CD4-positive, alpha-beta T cell treated with Interleukin-21 for 1 hour (primary cell): Measurements from ENCODE around the gene CTNND2.
"Not testable (repeated sequence)": the region's sequence is repeated elsewhere in the genome, so short reads cannot be mapped to it uniquely, and the experiment has no call there.

Source experiments
- DNase-seq: peaks from one replicate; pipeline ENCODE4 v3.0.0-alpha.2; 2020

Gene CTNND2

DNA sequence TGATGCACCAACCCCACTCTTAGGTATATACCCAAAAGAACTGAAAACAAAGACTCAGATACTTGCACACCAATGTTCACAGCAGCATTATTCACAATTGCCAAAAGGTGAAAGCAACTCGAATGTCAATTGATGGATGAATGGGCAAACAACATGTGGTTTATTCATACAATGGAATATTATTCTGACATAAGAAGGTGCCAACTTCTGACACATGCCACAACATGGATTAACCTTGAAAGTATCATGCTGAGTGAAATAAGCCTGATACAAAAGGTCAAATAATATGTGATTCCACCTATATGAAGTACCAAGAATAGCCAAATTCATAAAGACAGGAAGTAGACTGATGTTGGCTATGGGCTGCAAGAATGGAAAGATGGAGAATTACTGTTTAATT, 35.0 kb downstream of the CTNND2 start:
- no peak for DNase-seq

GRCh38 chr5:11863911-11864310, 40.3 kb downstream of the CTNND2 start:
- no peak for DNase-seq

- DNase-seq: no peak
Observed at GRCh38 chr5:11857391-11857790, 46.9 kb downstream of the CTNND2 start.

- DNase-seq: no peak
Observed at GRCh38 chr5:11854936-11855335, 49.3 kb downstream of the CTNND2 start.

- no peak for DNase-seq
Observed at GRCh38 chr5:11853796-11854195, 50.5 kb downstream of the CTNND2 start.

DNA sequence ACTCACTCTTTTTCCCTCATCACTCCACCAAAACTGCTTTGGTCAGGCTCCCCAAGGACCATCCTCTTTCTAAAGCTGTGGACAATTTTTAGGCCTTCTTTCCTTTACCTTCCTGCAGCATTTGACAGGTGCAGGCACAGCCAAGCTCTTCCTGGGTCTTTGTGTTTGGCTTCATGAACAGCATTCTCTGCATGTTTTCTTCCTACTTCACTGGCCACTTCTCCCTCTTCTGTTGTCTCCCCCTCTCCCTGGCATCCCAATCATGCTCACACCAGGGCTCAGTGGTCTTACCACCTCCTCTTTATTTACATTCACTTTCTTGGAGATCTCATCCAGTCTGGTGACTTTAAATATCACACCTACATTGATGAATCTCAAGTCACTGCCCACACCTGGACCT, 51.1 kb downstream of the CTNND2 start:
- DNase-seq: no peak

GRCh38 chr5:11852717-11853087, 51.5 kb downstream of the CTNND2 start:
- DNase-seq: no peak

GRCh38 chr5:11851965-11852716, 52.1 kb downstream of the CTNND2 start:
- DNase-seq: no peak

DNA sequence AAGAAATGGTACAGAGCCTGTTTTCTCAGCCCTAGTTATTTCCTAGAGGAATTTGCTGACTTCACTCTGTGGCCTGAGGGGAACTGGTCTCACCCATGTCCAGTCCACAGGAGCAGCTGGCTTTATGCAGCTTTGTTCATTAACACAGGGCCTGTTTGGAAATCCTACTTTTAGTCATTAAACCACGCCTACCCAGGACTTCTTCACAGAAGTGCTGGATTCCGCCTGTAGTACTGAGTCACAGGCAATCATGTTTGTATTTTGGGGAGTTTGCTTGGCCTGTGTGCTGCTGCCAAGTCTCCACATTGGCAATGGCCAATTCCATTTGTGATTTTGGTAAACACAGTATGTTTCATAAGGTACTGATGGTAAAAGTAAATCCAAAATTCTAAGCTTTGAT, 52.8 kb downstream of the CTNND2 start:
- no peak for DNase-seq

DNA sequence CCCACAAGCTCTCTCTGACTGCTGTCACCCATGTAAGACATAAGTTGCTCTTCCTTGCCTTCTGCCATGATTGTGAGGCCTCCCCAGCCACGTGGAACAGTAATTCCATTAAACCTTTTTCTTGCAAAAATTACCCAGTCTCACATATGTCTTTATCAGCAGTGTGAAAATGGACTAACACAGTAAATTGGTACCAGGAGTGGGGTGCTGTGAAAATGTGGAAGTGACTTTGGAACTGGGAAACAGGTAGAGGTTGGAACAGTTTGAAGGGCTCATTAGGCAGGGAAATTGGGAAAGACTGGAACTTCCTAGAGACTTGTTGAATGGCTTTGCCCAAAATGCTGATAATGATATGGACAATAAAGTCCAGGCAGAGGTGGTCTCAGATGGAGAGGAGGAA, 75.7 kb downstream of the CTNND2 start:
- DNase-seq: not testable (repeated sequence)

DNA sequence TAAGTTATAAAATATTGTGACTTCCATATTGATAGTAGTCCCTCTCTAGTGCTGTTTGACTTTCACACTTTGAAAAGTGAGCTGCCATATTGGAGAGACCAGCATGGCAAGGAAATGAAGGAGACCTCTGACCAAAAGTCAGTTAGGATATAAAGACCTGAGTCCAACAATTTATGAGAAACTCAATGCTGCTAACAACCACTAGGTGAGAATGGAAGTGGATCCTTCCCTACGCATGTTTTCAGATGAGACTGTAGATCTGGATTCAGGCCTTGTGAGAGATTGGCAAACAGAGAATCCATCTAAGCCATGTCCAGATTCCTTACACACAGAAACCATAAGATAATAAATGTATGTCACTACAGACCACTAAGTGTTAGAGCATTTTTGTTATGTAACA, 81.6 kb downstream of the CTNND2 start:
- DNase-seq: no peak

DNA sequence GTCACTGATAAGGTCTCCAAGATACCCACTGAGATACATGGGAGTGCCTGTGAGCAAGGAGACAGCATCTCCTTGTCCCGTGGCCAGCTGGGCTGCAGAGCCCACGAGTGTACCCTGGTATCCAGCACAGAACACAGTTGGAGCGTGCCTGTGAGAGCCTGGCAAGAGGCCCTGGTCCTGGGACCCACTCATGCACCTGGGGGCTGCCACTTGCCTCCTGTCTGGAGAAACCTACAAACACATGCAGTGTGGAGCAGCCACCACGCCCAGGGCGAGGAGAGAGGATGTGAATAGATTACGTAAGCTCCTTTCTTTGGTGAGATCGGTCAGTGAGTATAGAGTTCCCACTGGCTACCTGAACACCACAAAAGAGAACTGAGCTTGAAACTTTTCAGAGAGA, 88.3 kb downstream of the CTNND2 start:
- no peak for DNase-seq

DNA sequence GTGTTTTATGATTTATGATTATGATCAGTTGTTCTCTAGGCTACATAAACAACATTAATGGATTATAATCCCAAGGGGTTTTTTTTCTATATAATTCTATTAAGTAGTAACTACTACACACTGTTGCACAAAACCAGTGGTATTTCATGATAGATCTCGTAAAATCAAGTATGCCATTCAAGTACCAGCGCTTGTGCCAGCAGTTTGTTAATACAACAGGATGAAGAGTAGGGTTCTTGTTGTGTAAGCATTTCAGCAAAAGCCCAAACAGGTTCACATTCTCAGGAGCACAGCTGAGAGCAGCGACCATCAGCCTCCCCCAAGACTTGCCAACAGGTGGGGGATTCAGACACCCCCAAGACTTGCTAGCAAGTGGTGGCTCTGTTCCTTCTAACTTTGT, 88.8 kb downstream of the CTNND2 start:
- DNase-seq: no peak

DNA sequence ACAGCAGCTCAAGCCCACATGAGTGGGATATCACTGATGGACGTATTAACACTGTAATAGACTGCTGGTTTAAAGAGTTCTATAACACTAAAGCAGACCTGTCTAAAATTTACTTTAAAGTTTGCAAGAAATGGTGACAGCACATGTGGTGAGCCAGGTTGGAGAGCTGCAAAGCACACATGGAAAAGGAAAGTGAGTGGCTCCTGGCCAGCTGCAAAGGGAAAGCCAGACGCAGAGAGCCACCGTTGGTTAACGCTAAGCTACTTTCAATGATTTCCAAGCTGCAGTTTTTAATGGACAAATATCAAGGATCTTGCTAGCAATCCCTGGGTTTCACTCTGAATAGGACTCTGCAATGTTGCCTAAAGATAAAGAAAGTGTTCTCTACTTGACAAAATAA, 89.9 kb downstream of the CTNND2 start:
- no peak for DNase-seq

DNA sequence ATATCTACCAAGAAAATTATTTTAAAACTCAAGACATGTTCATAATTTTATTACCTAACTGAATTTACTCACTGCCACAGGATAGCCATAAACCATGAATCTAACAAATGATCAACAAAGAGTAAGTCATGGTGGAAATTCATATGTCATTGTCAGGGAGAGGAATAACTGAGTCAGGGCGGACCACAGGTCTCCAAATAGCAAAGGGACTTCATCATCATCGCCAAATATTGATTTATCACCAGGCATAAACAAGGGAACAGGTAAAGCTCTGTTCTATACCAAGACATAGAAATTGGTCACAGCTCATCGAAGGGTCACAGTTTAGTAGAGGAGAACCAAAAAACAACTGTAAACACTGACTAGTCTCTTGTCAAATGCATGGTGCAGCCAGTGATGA, 94.8 kb downstream of the CTNND2 start:
- DNase-seq: no peak

- DNase-seq: no peak
Observed at GRCh38 chr5:11803436-11803835, 100.8 kb downstream of the CTNND2 start.

- DNase-seq: no peak
Observed at GRCh38 chr5:11801061-11801460, 103.2 kb downstream of the CTNND2 start.

DNA sequence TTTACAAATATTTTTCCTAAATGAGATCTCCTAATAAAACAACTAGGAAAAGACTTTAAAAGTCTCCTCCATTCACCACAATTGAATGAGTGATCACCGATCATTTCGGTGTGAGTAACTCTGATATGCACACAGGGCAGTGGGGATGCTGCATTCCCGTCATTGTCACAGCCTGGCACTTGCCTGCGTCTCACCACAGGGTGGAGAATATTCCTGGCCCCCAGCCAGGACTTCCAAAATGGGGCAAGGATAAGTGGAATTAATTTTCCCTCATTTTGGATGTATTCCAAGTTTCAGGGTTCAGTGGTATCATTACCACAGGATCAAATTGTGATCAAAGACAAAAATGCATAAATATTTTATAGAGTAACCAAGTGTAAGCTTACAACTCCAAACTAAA, 107.1 kb downstream of the CTNND2 start:
- DNase-seq: no peak

DNA sequence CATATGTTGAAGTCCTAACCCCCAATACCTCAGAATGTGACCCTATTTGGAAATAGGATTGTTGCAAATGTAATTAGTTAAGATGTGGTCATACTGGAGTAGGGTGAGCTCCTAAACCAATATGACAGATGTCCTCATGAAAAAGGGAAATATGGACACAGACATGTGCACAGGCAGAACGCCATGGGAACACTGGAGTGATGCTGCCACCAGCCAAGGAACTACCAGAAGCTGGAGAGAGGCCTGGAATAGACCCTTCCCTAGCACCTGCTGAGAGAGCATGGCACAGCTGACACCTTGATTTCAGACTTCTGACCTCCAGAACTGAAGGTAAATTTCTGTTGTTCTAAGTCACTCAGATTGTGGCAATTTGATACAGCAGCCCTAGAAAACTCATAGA, 110.8 kb downstream of the CTNND2 start:
- DNase-seq: no peak

DNA sequence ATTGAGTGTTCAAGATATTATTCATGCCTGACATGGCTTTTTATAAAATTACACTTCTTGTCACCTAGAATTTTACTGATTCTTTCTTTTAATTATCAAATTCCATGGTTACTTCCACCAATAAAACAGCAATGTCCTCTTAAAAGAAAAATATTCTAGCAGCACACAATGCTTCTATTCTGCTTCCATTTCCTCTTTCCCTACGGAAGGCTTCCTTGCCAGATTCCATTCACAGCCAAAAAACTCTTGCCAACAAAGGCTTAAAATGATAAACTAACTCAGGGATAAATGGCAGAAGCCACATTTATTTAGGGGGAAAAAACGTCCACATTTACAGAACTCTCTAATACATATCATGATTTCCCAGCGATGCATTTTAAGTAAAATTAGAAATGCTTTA, 111.6 kb downstream of the CTNND2 start:
- no peak for DNase-seq

GRCh38 chr5:11791792-11792191, 112.5 kb downstream of the CTNND2 start:
- DNase-seq: no peak

DNA sequence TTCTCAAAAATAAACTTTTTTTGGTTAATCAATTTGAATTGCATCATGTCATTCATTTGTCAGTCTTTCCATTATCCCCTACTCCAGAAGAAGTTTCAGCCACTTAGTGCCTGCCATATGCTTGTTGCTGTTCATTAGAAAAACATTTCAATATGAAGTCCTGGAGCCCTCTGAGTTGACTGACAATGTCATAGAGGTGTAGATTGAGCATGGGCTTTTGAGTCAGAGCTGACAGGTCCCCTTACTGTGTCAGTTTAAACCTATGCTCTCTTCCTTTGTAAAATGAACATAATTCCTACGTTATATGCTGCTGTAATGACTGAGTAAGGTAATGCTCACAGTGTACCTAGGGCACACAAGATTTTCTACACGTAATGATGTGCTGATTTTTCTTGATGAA, 114.0 kb downstream of the CTNND2 start:
- DNase-seq: no peak

GRCh38 chr5:11785771-11786352, 118.4 kb downstream of the CTNND2 start:
- DNase-seq: no peak

GRCh38 chr5:11780641-11781345, 123.5 kb downstream of the CTNND2 start:
- DNase-seq: no peak
